ENCODE results near the gene CACNB4. TPM values are rescaled to one million over a fixed set of nuclear protein-coding genes. Genes with fewer than 3 reads are reported as not detected.
A peak's percentile ranks its signal among the peaks of the same experiment; 100 is the strongest.

The CACNB4 gene
- total RNA-seq, 1 donor from 2014 or later = 17.3 TPM

DNA sequence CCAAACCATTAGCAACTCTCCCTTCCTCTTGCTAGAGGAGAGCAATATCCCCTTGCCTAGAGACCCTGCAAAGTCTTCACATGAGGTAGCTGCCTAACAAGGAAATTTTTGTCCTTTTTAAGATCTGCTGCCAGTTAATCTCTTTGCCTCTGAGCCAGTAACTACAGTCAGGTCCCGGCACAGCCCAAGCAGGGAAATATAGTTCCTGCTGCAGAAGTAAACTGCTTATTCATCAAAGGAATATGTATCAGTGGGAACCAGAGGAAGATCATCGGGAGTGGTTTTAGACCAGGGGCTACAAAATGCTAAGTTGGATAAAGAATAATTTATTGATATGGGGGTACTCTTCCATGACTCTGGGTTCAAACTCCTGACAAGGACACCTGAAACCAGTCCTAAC, 30.6 kb downstream of the CACNB4 start:
- TF ChIP-seq, protein P1, sequence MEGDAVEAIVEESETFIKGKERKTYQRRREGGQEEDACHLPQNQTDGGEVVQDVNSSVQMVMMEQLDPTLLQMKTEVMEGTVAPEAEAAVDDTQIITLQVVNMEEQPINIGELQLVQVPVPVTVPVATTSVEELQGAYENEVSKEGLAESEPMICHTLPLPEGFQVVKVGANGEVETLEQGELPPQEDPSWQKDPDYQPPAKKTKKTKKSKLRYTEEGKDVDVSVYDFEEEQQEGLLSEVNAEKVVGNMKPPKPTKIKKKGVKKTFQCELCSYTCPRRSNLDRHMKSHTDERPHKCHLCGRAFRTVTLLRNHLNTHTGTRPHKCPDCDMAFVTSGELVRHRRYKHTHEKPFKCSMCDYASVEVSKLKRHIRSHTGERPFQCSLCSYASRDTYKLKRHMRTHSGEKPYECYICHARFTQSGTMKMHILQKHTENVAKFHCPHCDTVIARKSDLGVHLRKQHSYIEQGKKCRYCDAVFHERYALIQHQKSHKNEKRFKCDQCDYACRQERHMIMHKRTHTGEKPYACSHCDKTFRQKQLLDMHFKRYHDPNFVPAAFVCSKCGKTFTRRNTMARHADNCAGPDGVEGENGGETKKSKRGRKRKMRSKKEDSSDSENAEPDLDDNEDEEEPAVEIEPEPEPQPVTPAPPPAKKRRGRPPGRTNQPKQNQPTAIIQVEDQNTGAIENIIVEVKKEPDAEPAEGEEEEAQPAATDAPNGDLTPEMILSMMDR (IDR thresholded peaks at IDR 0.05) = no peak
- intact Hi-C loops (cut with DNase I) = no loop called here
- Histone ChIP-seq H3K4me1 (peaks cover 10% of the 10 kb centered on the region), H3K27ac (no peak overlapping the region), H3K9me3 (no peaks in the 10 kb centered on the region), H3K36me3 (no peaks in the 10 kb centered on the region), H3K27me3 (ENCODE audit: low read depth) (no peaks in the 10 kb centered on the region), H3K4me3 (no peak overlapping the region)
- ATAC-seq (no peak), DNase-seq (no peak)

DNA sequence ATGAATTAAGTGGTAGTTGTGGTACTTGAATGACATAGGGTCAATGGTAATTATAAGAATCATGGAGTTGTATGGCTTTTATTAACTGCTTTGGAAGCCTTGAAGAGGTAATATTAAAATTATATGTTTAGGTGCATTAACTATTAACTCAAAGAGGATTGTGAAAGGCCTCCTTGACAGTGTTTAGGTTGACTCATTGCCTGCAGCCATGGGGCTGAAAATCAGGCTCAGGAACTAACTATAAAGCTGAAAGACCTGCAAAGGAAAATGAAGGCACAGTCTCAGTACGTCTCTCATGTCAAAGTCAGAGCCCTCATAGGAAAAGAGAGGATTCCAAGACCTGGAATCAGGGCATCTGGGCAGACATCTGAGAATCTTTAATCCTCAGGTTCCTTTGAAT, 31.0 kb downstream of the CACNB4 start:
- peak in 1 of 2 donors; percentile 52 for ATAC-seq
- H3K27ac ChIP-seq = no peak overlapping the region
- intact Hi-C loops (cut with DNase I) = no loop called here

DNA sequence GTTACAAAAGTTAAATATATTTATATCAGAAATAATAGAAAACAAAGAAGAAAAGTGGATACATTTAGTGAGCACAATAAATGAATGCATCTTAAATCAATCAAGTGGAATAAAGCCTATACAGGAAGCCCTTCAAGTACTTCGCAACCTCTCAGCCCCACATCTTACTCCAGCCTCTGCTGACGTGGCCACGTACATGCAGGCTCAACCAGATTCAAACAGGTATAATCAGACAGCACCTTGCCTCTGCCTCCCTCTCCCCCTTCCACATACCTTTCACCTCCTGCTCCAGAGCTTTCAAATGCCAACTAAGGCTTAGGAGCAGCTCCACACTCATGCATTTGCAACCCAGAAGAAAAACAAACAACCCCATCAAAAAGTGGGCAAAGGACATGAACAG, 32.9 kb downstream of the CACNB4 start:
- H3K27me3 ChIP-seq (ENCODE audit: low read depth) = no peaks in the 10 kb centered on the region
- no peak for DNase-seq
- no peak overlapping the region for H3K4me3 ChIP-seq
- no peaks in the 10 kb centered on the region for H3K36me3 ChIP-seq
- ATAC-seq = peak in 1 of 2 donors; percentile 54
- TF ChIP-seq, protein P1 (IDR thresholded peaks at IDR 0.05) = no peak
- intact Hi-C loops (cut with DNase I) = no loop called here
- no peaks in the 10 kb centered on the region for H3K9me3 ChIP-seq
- no peak overlapping the region for H3K27ac ChIP-seq
- peaks cover 21% of the 10 kb centered on the region for H3K4me1 ChIP-seq

More for the DNA sequence above, 31.0 kb downstream of the CACNB4 start:
- no peaks in the 10 kb centered on the region for H3K9me3 ChIP-seq
- H3K27me3 ChIP-seq (ENCODE audit: low read depth) = no peaks in the 10 kb centered on the region
- H3K4me3 ChIP-seq = no peak overlapping the region
- peaks cover 14% of the 10 kb centered on the region for H3K4me1 ChIP-seq
- TF ChIP-seq, protein P1 (IDR thresholded peaks at IDR 0.05) = no peak
- H3K36me3 ChIP-seq = no peaks in the 10 kb centered on the region
- DNase-seq = no peak

DNA sequence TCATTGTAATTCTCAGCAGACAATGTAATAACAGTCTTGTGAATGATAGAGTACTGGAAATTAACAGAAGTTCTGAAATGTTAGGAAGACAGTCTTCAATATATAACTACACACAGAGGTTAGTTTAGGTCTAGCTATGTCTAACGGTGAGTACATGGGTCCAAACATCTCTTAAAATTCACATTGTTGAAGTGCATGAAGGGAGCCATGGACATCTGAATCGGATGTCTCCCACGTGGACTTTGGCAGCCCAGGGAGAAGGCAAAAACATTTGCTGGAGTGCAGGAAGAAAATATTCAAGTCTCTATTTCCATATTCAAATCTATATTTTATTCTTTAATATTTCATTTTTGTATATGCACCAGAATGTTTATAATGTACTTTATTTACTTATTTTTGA, 34.8 kb downstream of the CACNB4 start:
- intact Hi-C loops (cut with DNase I) = no loop called here
- H3K27me3 ChIP-seq (ENCODE audit: low read depth) = no peaks in the 10 kb centered on the region
- ATAC-seq (no peak), DNase-seq (no peak)
- no peak overlapping the region for H3K4me3 ChIP-seq
- no peak overlapping the region for H3K27ac ChIP-seq
- H3K36me3 ChIP-seq = no peaks in the 10 kb centered on the region
- peaks cover 21% of the 10 kb centered on the region for H3K4me1 ChIP-seq
- H3K9me3 ChIP-seq = no peaks in the 10 kb centered on the region
- TF ChIP-seq, protein P1 (IDR thresholded peaks at IDR 0.05) = no peak

DNA sequence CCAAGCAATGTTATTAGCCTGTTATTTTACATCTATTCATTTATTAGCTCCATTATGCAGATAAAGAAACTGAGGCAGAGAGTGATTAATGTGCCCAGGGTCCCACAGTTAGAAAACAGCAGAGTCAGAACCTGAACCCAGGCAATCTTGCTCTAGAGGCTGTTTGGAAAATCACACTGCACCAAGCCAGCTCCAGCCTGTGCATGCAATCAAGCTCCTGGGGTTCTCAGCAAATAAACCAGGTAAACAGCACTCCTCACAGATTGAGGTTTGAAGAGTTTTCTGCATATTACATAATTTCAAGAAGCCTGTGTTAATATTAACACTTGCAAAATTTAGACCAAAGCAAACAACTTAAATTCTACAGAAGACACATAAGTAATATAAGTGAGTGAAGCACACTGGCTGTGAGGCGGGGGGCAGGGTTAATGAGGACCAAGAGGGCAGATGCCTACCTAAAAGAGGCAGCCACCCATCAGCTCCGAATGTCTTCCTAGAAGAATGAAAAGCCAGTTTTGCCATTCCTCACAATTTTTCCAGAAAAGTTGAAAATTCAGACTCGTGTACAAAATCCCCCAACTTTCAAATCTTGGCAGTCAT, 35.4 kb downstream of the CACNB4 start:
- H3K27me3 ChIP-seq (ENCODE audit: low read depth) = no peaks in the 10 kb centered on the region
- no peaks in the 10 kb centered on the region for H3K36me3 ChIP-seq
- DNase-seq (no peak), ATAC-seq (peak; percentile 82 to 90)
- TF ChIP-seq, protein P1 (IDR thresholded peaks at IDR 0.05) = no peak
- H3K4me1 ChIP-seq = peaks cover 21% of the 10 kb centered on the region
- no peak overlapping the region for H3K27ac ChIP-seq
- intact Hi-C loops (cut with DNase I) = no loop called here
- no peak overlapping the region for H3K4me3 ChIP-seq
- no peaks in the 10 kb centered on the region for H3K9me3 ChIP-seq
